Fibroblast of lung (primary cell): ENCODE results near the gene XPNPEP1. TPM values are rescaled to one million over a fixed set of nuclear protein-coding genes. Genes with fewer than 3 reads are reported as not detected.

ENCODE experiments used
- DNase-seq, 2 donors: peaks; one replicate each; pipeline versions ENCODE4 v3.0.0 to v3.0.0-alpha.2; 2010; ENCODE audit warnings: low read depth in 2 of 2
- H2AFZ ChIP-seq: 2 replicates; pipeline ENCODE4 v1.5.1; 2012; ENCODE audit warnings: low read length, control low read depth, inconsistent platforms
- H3K27ac ChIP-seq: 2 replicates; pipeline ENCODE4 v1.5.1; 2011; ENCODE audit warnings: low read length, control low read depth; ENCODE audit not compliant: insufficient read depth
- H3K27me3 ChIP-seq: 2 replicates; pipeline ENCODE4 v1.5.1; 2011; ENCODE audit warnings: mild to moderate bottlenecking, low read length; ENCODE audit not compliant: control insufficient read depth, insufficient read depth
- H3K36me3 ChIP-seq: 2 replicates; pipeline ENCODE4 v1.5.1; 2011; ENCODE audit warnings: low read length; ENCODE audit not compliant: control insufficient read depth, insufficient read depth
- H3K4me1 ChIP-seq: 2 replicates; pipeline ENCODE4 v1.5.1; 2011; ENCODE audit warnings: low read length; ENCODE audit not compliant: control insufficient read depth, insufficient read depth; ENCODE audit errors: extremely low read depth
- H3K4me2 ChIP-seq: 2 replicates; pipeline ENCODE4 v1.5.1; 2011; ENCODE audit warnings: low read length, control low read depth; ENCODE audit not compliant: insufficient read depth; ENCODE audit errors: extremely low read depth
- H3K4me3 ChIP-seq, 4 experiments: fragments of 200-600 bp in 1 of 4; sonication (generic) in 1 of 4; replicated peaks in 1 of 4; 2 replicates each; pipeline ENCODE4 v1.5.1; 2011 to 2016; ENCODE audit warnings: low read length in 4 of 4, low read depth in 3 of 4, mild to moderate bottlenecking in 3 of 4, control low read depth in 2 of 4, inconsistent platforms in 1 of 4, mixed read lengths in 1 of 4; ENCODE audit not compliant: insufficient read depth in 1 of 4; ENCODE audit errors: control extremely low read depth in 1 of 4
- H3K79me2 ChIP-seq: 2 replicates; pipeline ENCODE4 v1.5.1; 2012; ENCODE audit warnings: mild to moderate bottlenecking, low read length, inconsistent platforms; ENCODE audit not compliant: control insufficient read depth, insufficient read depth
- H3K9ac ChIP-seq: 2 replicates; pipeline ENCODE4 v1.5.1; 2011; ENCODE audit warnings: mild to moderate bottlenecking, low read length, control low read depth; ENCODE audit not compliant: insufficient read depth
- H3K9me3 ChIP-seq: 2 replicates; pipeline ENCODE4 v1.5.1; 2012; ENCODE audit warnings: low read depth, low read length; ENCODE audit not compliant: control insufficient read depth, insufficient read depth
- H4K20me1 ChIP-seq: 2 replicates; pipeline ENCODE4 v1.5.1; 2011; ENCODE audit warnings: low read length; ENCODE audit not compliant: control insufficient read depth, insufficient read depth; ENCODE audit errors: extremely low read depth
- EZH2 ChIP-seq: IDR thresholded peaks from 2 replicates; pipeline ENCODE4 v1.5.1; 2012; ENCODE audit warnings: low read length, control low read depth, mild to moderate bottlenecking; ENCODE audit errors: missing control alignments
- polyA plus RNA-seq, 2 donors: library from polyadenylated mRNA; depleted of rRNA in 1 of 2; stranded (reverse) in 1 of 2; unstranded in 1 of 2; fragments of >200 nt; gene quantifications; 2 replicates each; pipeline ENCODE4 v1.2.1, GENCODE V29; 2011 to 2012; ENCODE audit warnings: missing spikeins in 1 of 2
- total RNA-seq: library from RNA; depleted of rRNA; stranded (reverse); fragments of >200 nt; gene quantifications from 2 replicates; pipeline ENCODE4 v1.2.1, GENCODE V29; 2014
- TF ChIP-seq, protein P1 (sequence below), 2 donors: IDR thresholded peaks in 1 of 2; conservative IDR thresholded peaks in 1 of 2; 1 replicate in 1 of 2; 2 replicates in 1 of 2; pipeline ENCODE4 v1.5.1; 2011 to 2012; ENCODE audit warnings: low read length in 2 of 2, control low read depth in 1 of 2, inconsistent platforms in 1 of 2, low read depth in 1 of 2, mild to moderate bottlenecking in 1 of 2

Gene XPNPEP1
- total and polyA plus RNA-seq, 2 donors (not counting 1 experiment from before 2014, with no cell fraction given) = 86.5 to 119 TPM

DNA sequence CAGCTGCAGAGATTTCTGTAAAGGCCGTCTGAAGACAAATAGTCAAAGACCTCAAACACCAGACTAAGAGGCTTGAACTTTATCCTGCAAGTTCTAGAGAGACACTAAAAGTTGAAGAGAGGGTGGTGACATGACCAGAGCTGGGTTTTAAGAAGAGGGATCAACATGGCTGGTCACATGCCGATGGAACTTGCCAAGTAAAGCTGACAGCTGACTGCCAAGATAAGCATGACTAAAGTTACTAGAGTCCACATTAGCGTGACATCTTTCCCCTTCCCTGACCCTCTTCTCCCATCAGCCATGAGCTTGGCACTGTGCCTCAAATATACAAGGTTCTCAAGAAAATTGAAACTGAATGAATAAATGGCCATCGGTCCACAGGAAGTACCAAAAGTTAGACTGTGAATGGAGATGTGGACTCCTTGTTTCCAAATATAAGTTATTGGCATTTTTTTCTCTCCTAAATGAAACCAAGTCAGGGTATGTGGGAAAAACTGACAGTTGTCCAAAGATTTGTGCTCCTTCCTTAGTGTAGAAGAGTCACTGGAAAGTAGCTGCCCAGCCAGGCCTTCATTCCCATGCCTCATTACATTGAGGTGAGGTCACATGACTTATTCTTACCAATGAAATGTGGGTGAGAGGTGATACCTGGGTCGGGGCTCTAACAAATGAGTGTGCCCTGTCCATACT is 24.5 kb downstream of the XPNPEP1 start:
- Histone ChIP-seq H3K9ac (no peak overlapping the region), H3K4me2 (peak overlapping the region; percentile 34), H3K27ac (peak overlapping the region; percentile 32), H3K79me2 (peaks cover 4% of the 10 kb centered on the region), H3K4me1 (peaks cover 17% of the 10 kb centered on the region), H3K9me3 (no peaks in the 10 kb centered on the region), H3K4me3 (no peak overlapping the region), H2AFZ (no peak overlapping the region), H3K36me3 (no peaks in the 10 kb centered on the region), H4K20me1 (no peaks in the 10 kb centered on the region), H3K27me3 (no peaks in the 10 kb centered on the region)
- no peak for TF ChIP-seq EZH2
- TF ChIP-seq, protein P1, sequence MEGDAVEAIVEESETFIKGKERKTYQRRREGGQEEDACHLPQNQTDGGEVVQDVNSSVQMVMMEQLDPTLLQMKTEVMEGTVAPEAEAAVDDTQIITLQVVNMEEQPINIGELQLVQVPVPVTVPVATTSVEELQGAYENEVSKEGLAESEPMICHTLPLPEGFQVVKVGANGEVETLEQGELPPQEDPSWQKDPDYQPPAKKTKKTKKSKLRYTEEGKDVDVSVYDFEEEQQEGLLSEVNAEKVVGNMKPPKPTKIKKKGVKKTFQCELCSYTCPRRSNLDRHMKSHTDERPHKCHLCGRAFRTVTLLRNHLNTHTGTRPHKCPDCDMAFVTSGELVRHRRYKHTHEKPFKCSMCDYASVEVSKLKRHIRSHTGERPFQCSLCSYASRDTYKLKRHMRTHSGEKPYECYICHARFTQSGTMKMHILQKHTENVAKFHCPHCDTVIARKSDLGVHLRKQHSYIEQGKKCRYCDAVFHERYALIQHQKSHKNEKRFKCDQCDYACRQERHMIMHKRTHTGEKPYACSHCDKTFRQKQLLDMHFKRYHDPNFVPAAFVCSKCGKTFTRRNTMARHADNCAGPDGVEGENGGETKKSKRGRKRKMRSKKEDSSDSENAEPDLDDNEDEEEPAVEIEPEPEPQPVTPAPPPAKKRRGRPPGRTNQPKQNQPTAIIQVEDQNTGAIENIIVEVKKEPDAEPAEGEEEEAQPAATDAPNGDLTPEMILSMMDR (conservative IDR thresholded peaks at IDR 0.05 in 1 of 2, IDR thresholded peaks at IDR 0.05 in 1 of 2; ENCODE audit: low read depth in 1 of 2, low read length in 2 of 2) = no peak
- DNase-seq = peak in 1 of 2 donors; percentile 56

DNA sequence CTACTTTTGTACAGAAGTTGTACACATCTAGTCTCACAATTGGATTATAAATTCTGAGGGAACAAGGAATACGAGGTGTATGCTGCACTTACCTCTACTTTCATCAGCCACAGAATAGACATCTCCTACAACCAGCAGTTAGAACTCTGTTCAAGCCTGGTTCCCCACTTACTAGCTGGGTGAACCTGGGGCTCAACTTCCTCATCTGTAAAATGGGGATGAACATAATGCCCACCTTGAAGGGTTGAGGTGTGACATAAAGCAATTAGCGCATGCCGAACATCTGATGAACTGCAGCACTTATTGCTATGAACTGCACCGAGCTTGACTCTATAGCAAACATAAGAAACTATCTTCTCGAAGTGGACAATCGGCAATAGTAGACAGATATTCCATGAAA is 25.3 kb downstream of the XPNPEP1 start:
- Histone ChIP-seq H3K4me1 (peaks cover 15% of the 10 kb centered on the region), H4K20me1 (no peaks in the 10 kb centered on the region), H2AFZ (no peak overlapping the region), H3K27me3 (no peaks in the 10 kb centered on the region), H3K79me2 (peaks cover 4% of the 10 kb centered on the region), H3K9ac (no peak overlapping the region), H3K4me2 (no peak overlapping the region), H3K4me3 (no peak overlapping the region), H3K27ac (no peak overlapping the region), H3K9me3 (no peaks in the 10 kb centered on the region), H3K36me3 (peaks cover 2% of the 10 kb centered on the region)
- no peak for DNase-seq
- TF ChIP-seq, protein P1 (conservative IDR thresholded peaks at IDR 0.05 in 1 of 2, IDR thresholded peaks at IDR 0.05 in 1 of 2; ENCODE audit: low read depth in 1 of 2, low read length in 2 of 2) = no peak
- TF ChIP-seq EZH2 = no peak

DNA sequence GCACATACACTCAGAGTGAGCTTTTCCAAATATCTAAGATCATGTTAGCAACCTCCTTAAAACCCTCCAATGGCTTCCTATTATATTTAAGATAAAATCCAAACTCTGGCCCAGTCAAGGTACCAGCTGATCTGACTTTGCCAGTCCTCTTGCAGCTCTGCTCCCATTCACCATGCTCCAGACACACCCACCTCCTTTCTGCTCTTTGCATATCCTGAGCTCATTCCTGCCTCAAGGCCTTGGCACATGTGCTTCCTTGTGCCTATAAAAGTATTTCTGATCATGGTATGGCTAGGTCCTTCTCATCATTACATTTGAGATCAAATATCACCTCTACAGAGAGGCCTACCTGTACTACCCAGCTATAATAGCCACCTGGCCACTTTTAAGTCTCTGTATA is 27.5 kb downstream of the XPNPEP1 start:
- H3K36me3 ChIP-seq = peaks cover 6% of the 10 kb centered on the region
- H3K27ac ChIP-seq = no peak overlapping the region
- DNase-seq = no peak
- H2AFZ ChIP-seq = no peak overlapping the region
- peaks cover 18% of the 10 kb centered on the region for H3K4me1 ChIP-seq
- no peak overlapping the region for H3K4me2 ChIP-seq
- no peaks in the 10 kb centered on the region for H3K9me3 ChIP-seq
- no peaks in the 10 kb centered on the region for H3K27me3 ChIP-seq
- H3K79me2 ChIP-seq = peaks cover 4% of the 10 kb centered on the region
- H3K9ac ChIP-seq = no peak overlapping the region
- no peak overlapping the region for H3K4me3 ChIP-seq
- H4K20me1 ChIP-seq = no peaks in the 10 kb centered on the region
- TF ChIP-seq EZH2 = no peak
